K562 (cell line): ENCODE data around the gene HLA-DPA1. TPM values are rescaled to one million over a fixed set of nuclear protein-coding genes. Genes with fewer than 3 reads are reported as not detected.

Experiments used
- CBFA2T2 ChIP-seq: fragments of 450-650 bp; conservative IDR thresholded peaks from 2 replicates; pipeline ENCODE4 v1.6.1; 2017; ENCODE audit warnings: mild to moderate bottlenecking
- JUND ChIP-seq, 2 experiments: IDR thresholded peaks; 2 replicates in 1 of 2; 3 replicates in 1 of 2; pipeline ENCODE4 v1.6.1; 2011; ENCODE audit warnings: borderline replicate concordance in 2 of 2, low read depth in 2 of 2, low read length in 2 of 2, improper control_type of control experiment in 1 of 2, missing biosample characterization in 1 of 2, missing genetic modification characterization in 1 of 2, missing genetic modification reagents in 1 of 2
- MEF2D ChIP-seq: conservative IDR thresholded peaks from 2 replicates; pipeline ENCODE4 v1.6.1; 2016; ENCODE audit warnings: low read depth, missing genetic modification characterization, missing compliant biosample characterization
- polyA plus RNA-seq, 8 experiments: library from polyadenylated mRNA; depleted of rRNA in 4 of 8; stranded (reverse) in 5 of 8; unstranded in 3 of 8; fragments of >200 nt; fragmentation: Nextera tagmentation in 2 of 8; fragmentation: Illumina TruSeq in 1 of 8; extraction: Ambion mirVana in 2 of 8; extraction: Trizol in 1 of 8; gene quantifications; 2 replicates each; pipeline versions ENCODE4 v1.2.1 to v1.2.3, GENCODE V29; 2011 to 2014; ENCODE audit warnings: inconsistent platforms in 1 of 8, missing spikeins in 1 of 8
- total RNA-seq, 7 experiments: library from RNA; depleted of rRNA in 6 of 7; stranded (reverse); fragments of >200 nt in 6 of 7; fragmentation: Illumina TruSeq in 2 of 7; extraction: Trizol in 2 of 7; gene quantifications; 2 replicates each; pipeline versions ENCODE4 v1.2.1 to v1.2.3, GENCODE V29; 2011 to 2021; ENCODE audit warnings: low replicate concordance in 1 of 7
- TF ChIP-seq, protein P1 (sequence below), 2 experiments: fragments of 150-350 bp in 1 of 2; IDR thresholded peaks; 2 replicates each; pipeline ENCODE4 v1.6.1; 2012 to 2016; ENCODE audit warnings: low read depth in 2 of 2, low read length in 2 of 2, mild to moderate bottlenecking in 1 of 2, moderate library complexity in 1 of 2
- TF ChIP-seq, protein P2 (sequence below), 2 experiments: fragments of 450-650 bp; formaldehyde crosslinking in 1 of 2; IDR thresholded peaks; 2 replicates each; pipeline versions ENCODE4 v1.4.0 to v1.6.1; 2014 to 2020; ENCODE audit warnings: mild to moderate bottlenecking in 2 of 2, borderline replicate concordance in 1 of 2, low read depth in 1 of 2

Gene HLA-DPA1
- total and polyA plus RNA-seq, 9 of the 15 experiments (the other 6 are each of a cell fraction or from before 2014, with no cell fraction given) = 0.23 to 0.93 (median 0.55) TPM

- TF ChIP-seq MEF2D (tag) (no peak), CBFA2T2 (no peak), JUND (IDR thresholded peaks at IDR 0.05; ENCODE audit: borderline replicate concordance, low read depth, low read length) (0 out of 2 replicates have a peak, but pooled peaks have one; percentile 6), JUND (tag; IDR thresholded peaks at IDR 0.05; ENCODE audit: borderline replicate concordance, low read depth, low read length) (no peak)
- TF ChIP-seq, protein P1, sequence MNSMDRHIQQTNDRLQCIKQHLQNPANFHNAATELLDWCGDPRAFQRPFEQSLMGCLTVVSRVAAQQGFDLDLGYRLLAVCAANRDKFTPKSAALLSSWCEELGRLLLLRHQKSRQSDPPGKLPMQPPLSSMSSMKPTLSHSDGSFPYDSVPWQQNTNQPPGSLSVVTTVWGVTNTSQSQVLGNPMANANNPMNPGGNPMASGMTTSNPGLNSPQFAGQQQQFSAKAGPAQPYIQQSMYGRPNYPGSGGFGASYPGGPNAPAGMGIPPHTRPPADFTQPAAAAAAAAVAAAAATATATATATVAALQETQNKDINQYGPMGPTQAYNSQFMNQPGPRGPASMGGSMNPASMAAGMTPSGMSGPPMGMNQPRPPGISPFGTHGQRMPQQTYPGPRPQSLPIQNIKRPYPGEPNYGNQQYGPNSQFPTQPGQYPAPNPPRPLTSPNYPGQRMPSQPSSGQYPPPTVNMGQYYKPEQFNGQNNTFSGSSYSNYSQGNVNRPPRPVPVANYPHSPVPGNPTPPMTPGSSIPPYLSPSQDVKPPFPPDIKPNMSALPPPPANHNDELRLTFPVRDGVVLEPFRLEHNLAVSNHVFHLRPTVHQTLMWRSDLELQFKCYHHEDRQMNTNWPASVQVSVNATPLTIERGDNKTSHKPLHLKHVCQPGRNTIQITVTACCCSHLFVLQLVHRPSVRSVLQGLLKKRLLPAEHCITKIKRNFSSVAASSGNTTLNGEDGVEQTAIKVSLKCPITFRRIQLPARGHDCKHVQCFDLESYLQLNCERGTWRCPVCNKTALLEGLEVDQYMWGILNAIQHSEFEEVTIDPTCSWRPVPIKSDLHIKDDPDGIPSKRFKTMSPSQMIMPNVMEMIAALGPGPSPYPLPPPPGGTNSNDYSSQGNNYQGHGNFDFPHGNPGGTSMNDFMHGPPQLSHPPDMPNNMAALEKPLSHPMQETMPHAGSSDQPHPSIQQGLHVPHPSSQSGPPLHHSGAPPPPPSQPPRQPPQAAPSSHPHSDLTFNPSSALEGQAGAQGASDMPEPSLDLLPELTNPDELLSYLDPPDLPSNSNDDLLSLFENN (IDR thresholded peaks at IDR 0.05; ENCODE audit: low read depth in 2 of 2, low read length in 2 of 2) = no peak
- TF ChIP-seq, protein P2, sequence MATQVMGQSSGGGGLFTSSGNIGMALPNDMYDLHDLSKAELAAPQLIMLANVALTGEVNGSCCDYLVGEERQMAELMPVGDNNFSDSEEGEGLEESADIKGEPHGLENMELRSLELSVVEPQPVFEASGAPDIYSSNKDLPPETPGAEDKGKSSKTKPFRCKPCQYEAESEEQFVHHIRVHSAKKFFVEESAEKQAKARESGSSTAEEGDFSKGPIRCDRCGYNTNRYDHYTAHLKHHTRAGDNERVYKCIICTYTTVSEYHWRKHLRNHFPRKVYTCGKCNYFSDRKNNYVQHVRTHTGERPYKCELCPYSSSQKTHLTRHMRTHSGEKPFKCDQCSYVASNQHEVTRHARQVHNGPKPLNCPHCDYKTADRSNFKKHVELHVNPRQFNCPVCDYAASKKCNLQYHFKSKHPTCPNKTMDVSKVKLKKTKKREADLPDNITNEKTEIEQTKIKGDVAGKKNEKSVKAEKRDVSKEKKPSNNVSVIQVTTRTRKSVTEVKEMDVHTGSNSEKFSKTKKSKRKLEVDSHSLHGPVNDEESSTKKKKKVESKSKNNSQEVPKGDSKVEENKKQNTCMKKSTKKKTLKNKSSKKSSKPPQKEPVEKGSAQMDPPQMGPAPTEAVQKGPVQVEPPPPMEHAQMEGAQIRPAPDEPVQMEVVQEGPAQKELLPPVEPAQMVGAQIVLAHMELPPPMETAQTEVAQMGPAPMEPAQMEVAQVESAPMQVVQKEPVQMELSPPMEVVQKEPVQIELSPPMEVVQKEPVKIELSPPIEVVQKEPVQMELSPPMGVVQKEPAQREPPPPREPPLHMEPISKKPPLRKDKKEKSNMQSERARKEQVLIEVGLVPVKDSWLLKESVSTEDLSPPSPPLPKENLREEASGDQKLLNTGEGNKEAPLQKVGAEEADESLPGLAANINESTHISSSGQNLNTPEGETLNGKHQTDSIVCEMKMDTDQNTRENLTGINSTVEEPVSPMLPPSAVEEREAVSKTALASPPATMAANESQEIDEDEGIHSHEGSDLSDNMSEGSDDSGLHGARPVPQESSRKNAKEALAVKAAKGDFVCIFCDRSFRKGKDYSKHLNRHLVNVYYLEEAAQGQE (IDR thresholded peaks at IDR 0.05; ENCODE audit: borderline replicate concordance) = peak; percentile 60; the same call in 1 of the 2 replicates
- TF ChIP-seq, protein P2 (CRISPR knock-in tag; IDR thresholded peaks at IDR 0.05; ENCODE audit: low read depth) = no peak
Observed at GRCh38 chr6:33118525-33119123, 45.2 kb upstream of the HLA-DPA1 start (continued).
